HepG2 (cell line): ENCODE results near the gene DTYMK. TPM values are rescaled to one million over a fixed set of nuclear protein-coding genes. Genes with fewer than 3 reads are reported as not detected.
A peak's percentile ranks its signal among the peaks of the same experiment; 100 is the strongest.

Source experiments
- CAMTA2 ChIP-seq: sonication (generic); formaldehyde crosslinking; IDR thresholded peaks from 2 replicates; pipeline ENCODE4 v1.4.0; 2020; ENCODE audit warnings: mild to moderate bottlenecking, missing genetic modification reagents, borderline replicate concordance
- DPF2 ChIP-seq: sonication (generic); formaldehyde crosslinking; IDR thresholded peaks from 2 replicates; pipeline ENCODE4 v1.4.0; 2020; ENCODE audit warnings: mild to moderate bottlenecking, low read depth, missing genetic modification reagents, borderline replicate concordance
- FOSL1 ChIP-seq: sonication (generic); formaldehyde crosslinking; IDR thresholded peaks from 2 replicates; pipeline ENCODE4 v1.9.0; 2021; ENCODE audit warnings: missing genetic modification reagents, borderline replicate concordance
- GABPB1 ChIP-seq: IDR thresholded peaks from 2 replicates; pipeline ENCODE4 v1.6.1; 2016; ENCODE audit warnings: mild to moderate bottlenecking, missing genetic modification reagents, moderate library complexity, missing compliant biosample characterization
- GZF1 ChIP-seq: sonication (generic); formaldehyde crosslinking; IDR thresholded peaks from 2 replicates; pipeline ENCODE4 v1.5.1; 2020; ENCODE audit warnings: mild to moderate bottlenecking, missing genetic modification reagents
- HMG20A ChIP-seq: IDR thresholded peaks from 2 replicates; pipeline ENCODE4 v1.6.1; 2016; ENCODE audit warnings: borderline replicate concordance
- ISX ChIP-seq: sonication (generic); formaldehyde crosslinking; conservative IDR thresholded peaks from 2 replicates; pipeline ENCODE4 v1.5.0; 2020; ENCODE audit warnings: missing genetic modification reagents
- KDM2A ChIP-seq: sonication (generic); formaldehyde crosslinking; IDR thresholded peaks from 2 replicates; pipeline ENCODE4 v1.4.0; 2020; ENCODE audit warnings: low read depth, missing genetic modification reagents, borderline replicate concordance
- MTF2 ChIP-seq: sonication (generic); formaldehyde crosslinking; IDR thresholded peaks from 2 replicates; pipeline ENCODE4 v1.5.0; 2020; ENCODE audit warnings: missing genetic modification reagents, borderline replicate concordance
- NR2F2 ChIP-seq: IDR thresholded peaks from 2 replicates; pipeline ENCODE4 v1.6.1; 2012; ENCODE audit warnings: low read depth, inconsistent platforms, borderline replicate concordance
- ONECUT2 ChIP-seq: sonication (generic); formaldehyde crosslinking; IDR thresholded peaks from 2 replicates; pipeline ENCODE4 v1.4.0; 2020; ENCODE audit warnings: missing genetic modification reagents
- PHF20 ChIP-seq: sonication (generic); formaldehyde crosslinking; IDR thresholded peaks from 2 replicates; pipeline ENCODE4 v1.5.0; 2020; ENCODE audit warnings: mild to moderate bottlenecking, missing genetic modification reagents
- TP53 ChIP-seq: sonication (generic); formaldehyde crosslinking; conservative IDR thresholded peaks from 2 replicates; pipeline ENCODE4 v1.4.0; 2020; ENCODE audit warnings: missing genetic modification reagents
- ZNF10 ChIP-seq: sonication (generic); formaldehyde crosslinking; IDR thresholded peaks from 2 replicates; pipeline ENCODE4 v1.4.0; 2020; ENCODE audit warnings: mild to moderate bottlenecking, low read depth, missing genetic modification reagents, borderline replicate concordance
- ZNF7 ChIP-seq: IDR thresholded peaks from 2 replicates; pipeline ENCODE4 v1.6.1; 2016; ENCODE audit warnings: missing biosample characterization, missing genetic modification reagents
- polyA plus RNA-seq, 8 experiments: library from polyadenylated mRNA; depleted of rRNA in 3 of 8; stranded (reverse) in 7 of 8; unstranded in 1 of 8; fragments of >200 nt; fragmentation: Illumina TruSeq in 4 of 8; extraction: Trizol in 4 of 8; gene quantifications; 2 replicates each; pipeline versions ENCODE4 v1.2.1 to v1.2.3, GENCODE V29; 2011 to 2016; ENCODE audit warnings: low read depth in 4 of 8, missing spikeins in 1 of 8, mixed read lengths in 1 of 8; ENCODE audit not compliant: insufficient read depth in 1 of 8
- total RNA-seq, 5 experiments: library from RNA; depleted of rRNA; stranded (reverse); fragments of >200 nt; fragmentation: Illumina TruSeq; extraction: Trizol; gene quantifications; 2 replicates each; pipeline ENCODE4 v1.2.3, GENCODE V29; 2016; ENCODE audit warnings: low read depth in 1 of 5
- TF ChIP-seq, protein P1 (sequence below): sonication (generic); formaldehyde crosslinking; conservative IDR thresholded peaks from 2 replicates; pipeline ENCODE4 v1.4.0; 2020; ENCODE audit warnings: missing genetic modification reagents
- TF ChIP-seq, protein P2 (sequence below), 2 experiments: sonication (generic) in 1 of 2; formaldehyde crosslinking in 1 of 2; IDR thresholded peaks; 2 replicates each; pipeline versions ENCODE4 v1.4.0 to v1.6.1; 2018 to 2020; ENCODE audit warnings: missing genetic modification reagents in 2 of 2, borderline replicate concordance in 1 of 2, low read depth in 1 of 2, mild to moderate bottlenecking in 1 of 2, missing biosample characterization in 1 of 2
- TF ChIP-seq, protein P3 (sequence below): sonication (generic); formaldehyde crosslinking; IDR thresholded peaks from 2 replicates; pipeline ENCODE4 v1.4.0; 2020; ENCODE audit warnings: missing genetic modification reagents
- TF ChIP-seq, protein P4 (sequence below): sonication (generic); formaldehyde crosslinking; IDR thresholded peaks from 2 replicates; pipeline ENCODE4 v1.4.0; 2020; ENCODE audit warnings: mild to moderate bottlenecking, missing genetic modification reagents
- TF ChIP-seq, protein P5 (sequence below): IDR thresholded peaks from 2 replicates; pipeline ENCODE4 v1.6.1; 2012; ENCODE audit warnings: inconsistent platforms
- TF ChIP-seq, protein P6 (sequence below): IDR thresholded peaks from 2 replicates; pipeline ENCODE4 v1.6.1; 2016; ENCODE audit warnings: control low read depth

Gene DTYMK
- total and polyA plus RNA-seq, 2 of the 13 experiments (the other 11 are each of a cell fraction or from before 2014, with no cell fraction given) = 57.5 to 134 TPM

DNA sequence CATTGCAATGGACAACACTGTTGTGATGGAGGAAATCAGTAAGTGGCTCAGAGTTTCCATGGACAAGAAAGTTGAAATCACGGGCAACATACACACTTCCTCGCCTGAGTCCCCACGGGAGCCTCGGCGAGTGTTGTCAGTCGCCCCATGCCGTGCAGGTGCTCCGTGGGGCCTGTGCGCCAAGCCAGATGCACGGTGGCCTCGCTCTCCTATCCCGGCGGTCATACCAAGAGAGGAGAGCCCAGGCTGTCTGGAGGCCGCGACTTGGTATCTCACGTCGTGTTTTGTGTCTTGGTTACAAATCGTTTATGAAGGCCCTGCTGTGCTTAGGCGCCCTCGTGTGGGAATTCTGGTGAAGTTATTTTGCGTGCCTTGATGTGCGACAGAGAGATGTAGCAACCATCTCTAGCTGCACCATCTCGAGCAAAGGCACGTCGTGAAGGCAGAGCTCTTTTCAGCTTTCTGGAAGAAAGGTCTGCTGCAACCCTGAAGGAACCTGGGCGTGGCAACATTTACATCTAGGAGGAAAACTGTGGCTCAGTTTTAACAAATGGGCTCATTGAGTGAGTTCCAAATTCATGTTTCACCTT lies 27.4 kb downstream of the DTYMK start (continued):
- TF ChIP-seq HMG20A (CRISPR knock-in tag) (no peak), DPF2 (no peak), NR2F2 (no peak; the same call in 1 of the 2 replicates), CAMTA2 (CRISPR knock-in tag) (no peak), GABPB1 (CRISPR knock-in tag) (peak; percentile 36; the same call in 1 of the 2 replicates), FOSL1 (CRISPR knock-in tag) (no peak), GZF1 (CRISPR knock-in tag) (no peak), MTF2 (CRISPR knock-in tag) (no peak), TP53 (CRISPR knock-in tag) (no peak), ZNF7 (CRISPR knock-in tag) (no peak), ONECUT2 (CRISPR knock-in tag) (no peak), KDM2A (CRISPR knock-in tag) (peak; percentile 25; the same call in 1 of the 2 replicates), ZNF10 (CRISPR knock-in tag) (no peak), ISX (CRISPR knock-in tag) (no peak), PHF20 (CRISPR knock-in tag) (no peak)
- TF ChIP-seq, protein P1, sequence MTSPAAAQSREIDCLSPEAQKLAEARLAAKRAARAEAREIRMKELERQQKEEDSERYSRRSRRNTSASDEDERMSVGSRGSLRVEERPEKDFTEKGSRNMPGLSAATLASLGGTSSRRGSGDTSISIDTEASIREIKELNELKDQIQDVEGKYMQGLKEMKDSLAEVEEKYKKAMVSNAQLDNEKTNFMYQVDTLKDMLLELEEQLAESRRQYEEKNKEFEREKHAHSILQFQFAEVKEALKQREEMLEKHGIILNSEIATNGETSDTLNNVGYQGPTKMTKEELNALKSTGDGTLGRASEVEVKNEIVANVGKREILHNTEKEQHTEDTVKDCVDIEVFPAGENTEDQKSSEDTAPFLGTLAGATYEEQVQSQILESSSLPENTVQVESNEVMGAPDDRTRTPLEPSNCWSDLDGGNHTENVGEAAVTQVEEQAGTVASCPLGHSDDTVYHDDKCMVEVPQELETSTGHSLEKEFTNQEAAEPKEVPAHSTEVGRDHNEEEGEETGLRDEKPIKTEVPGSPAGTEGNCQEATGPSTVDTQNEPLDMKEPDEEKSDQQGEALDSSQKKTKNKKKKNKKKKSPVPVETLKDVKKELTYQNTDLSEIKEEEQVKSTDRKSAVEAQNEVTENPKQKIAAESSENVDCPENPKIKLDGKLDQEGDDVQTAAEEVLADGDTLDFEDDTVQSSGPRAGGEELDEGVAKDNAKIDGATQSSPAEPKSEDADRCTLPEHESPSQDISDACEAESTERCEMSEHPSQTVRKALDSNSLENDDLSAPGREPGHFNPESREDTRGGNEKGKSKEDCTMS (CRISPR knock-in tag) = no peak
- TF ChIP-seq, protein P2, sequence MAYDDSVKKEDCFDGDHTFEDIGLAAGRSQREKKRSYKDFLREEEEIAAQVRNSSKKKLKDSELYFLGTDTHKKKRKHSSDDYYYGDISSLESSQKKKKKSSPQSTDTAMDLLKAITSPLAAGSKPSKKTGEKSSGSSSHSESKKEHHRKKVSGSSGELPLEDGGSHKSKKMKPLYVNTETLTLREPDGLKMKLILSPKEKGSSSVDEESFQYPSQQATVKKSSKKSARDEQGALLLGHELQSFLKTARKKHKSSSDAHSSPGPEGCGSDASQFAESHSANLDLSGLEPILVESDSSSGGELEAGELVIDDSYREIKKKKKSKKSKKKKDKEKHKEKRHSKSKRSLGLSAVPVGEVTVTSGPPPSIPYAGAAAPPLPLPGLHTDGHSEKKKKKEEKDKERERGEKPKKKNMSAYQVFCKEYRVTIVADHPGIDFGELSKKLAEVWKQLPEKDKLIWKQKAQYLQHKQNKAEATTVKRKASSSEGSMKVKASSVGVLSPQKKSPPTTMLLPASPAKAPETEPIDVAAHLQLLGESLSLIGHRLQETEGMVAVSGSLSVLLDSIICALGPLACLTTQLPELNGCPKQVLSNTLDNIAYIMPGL (CRISPR knock-in tag; IDR thresholded peaks at IDR 0.05; ENCODE audit: borderline replicate concordance in 1 of 2, low read depth in 1 of 2) = peak; percentile 46 to 72; a peak in 1 of 4 replicates
- TF ChIP-seq, protein P3, sequence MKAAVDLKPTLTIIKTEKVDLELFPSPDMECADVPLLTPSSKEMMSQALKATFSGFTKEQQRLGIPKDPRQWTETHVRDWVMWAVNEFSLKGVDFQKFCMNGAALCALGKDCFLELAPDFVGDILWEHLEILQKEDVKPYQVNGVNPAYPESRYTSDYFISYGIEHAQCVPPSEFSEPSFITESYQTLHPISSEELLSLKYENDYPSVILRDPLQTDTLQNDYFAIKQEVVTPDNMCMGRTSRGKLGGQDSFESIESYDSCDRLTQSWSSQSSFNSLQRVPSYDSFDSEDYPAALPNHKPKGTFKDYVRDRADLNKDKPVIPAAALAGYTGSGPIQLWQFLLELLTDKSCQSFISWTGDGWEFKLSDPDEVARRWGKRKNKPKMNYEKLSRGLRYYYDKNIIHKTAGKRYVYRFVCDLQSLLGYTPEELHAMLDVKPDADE (CRISPR knock-in tag) = no peak
- TF ChIP-seq, protein P4, sequence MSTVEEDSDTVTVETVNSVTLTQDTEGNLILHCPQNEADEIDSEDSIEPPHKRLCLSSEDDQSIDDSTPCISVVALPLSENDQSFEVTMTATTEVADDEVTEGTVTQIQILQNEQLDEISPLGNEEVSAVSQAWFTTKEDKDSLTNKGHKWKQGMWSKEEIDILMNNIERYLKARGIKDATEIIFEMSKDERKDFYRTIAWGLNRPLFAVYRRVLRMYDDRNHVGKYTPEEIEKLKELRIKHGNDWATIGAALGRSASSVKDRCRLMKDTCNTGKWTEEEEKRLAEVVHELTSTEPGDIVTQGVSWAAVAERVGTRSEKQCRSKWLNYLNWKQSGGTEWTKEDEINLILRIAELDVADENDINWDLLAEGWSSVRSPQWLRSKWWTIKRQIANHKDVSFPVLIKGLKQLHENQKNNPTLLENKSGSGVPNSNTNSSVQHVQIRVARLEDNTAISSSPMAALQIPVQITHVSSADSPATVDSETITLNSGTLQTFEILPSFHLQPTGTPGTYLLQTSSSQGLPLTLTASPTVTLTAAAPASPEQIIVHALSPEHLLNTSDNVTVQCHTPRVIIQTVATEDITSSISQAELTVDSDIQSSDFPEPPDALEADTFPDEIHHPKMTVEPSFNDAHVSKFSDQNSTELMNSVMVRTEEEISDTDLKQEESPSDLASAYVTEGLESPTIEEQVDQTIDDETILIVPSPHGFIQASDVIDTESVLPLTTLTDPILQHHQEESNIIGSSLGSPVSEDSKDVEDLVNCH (CRISPR knock-in tag) = no peak
- TF ChIP-seq, protein P5, sequence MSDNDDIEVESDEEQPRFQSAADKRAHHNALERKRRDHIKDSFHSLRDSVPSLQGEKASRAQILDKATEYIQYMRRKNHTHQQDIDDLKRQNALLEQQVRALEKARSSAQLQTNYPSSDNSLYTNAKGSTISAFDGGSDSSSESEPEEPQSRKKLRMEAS = peak; percentile 24; the same call in 1 of the 2 replicates
- TF ChIP-seq, protein P6, sequence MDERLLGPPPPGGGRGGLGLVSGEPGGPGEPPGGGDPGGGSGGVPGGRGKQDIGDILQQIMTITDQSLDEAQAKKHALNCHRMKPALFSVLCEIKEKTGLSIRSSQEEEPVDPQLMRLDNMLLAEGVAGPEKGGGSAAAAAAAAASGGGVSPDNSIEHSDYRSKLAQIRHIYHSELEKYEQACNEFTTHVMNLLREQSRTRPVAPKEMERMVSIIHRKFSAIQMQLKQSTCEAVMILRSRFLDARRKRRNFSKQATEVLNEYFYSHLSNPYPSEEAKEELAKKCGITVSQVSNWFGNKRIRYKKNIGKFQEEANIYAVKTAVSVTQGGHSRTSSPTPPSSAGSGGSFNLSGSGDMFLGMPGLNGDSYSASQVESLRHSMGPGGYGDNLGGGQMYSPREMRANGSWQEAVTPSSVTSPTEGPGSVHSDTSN (CRISPR knock-in tag) = no peak
